ENCODE results near the gene EEF1E1.

The EEF1E1 gene

GRCh38 chr6:8030920-8031319, 71.4 kb downstream of the EEF1E1 start:
- Histone ChIP-seq H2BK120ac (ENCODE audit: insufficient read depth, low read length, poor library complexity) (no peak overlapping the region), H3K27ac (ENCODE audit: low read depth, low read length) (no peak overlapping the region), H2AK5ac (ENCODE audit: low read length) (no peak overlapping the region), H3K36me3 (ENCODE audit: control insufficient read depth in 1 of 2, insufficient read depth in 2 of 2, low read length in 2 of 2) (no peaks in the 10 kb centered on the region), H4K8ac (ENCODE audit: low read depth, low read length) (no peak overlapping the region), H3K4me2 (ENCODE audit: low read length) (no peak overlapping the region), H3K27me3 (ENCODE audit: insufficient read depth, low read length) (no peaks in the 10 kb centered on the region), H2BK5ac (ENCODE audit: low read depth, low read length, poor library complexity) (no peak overlapping the region), H3K23ac (ENCODE audit: low read length) (no peak overlapping the region), H3K4me1 (ENCODE audit: control insufficient read depth in 1 of 2, insufficient read depth in 2 of 2, low read length in 2 of 2) (no peaks in the 10 kb centered on the region), H3K79me2 (ENCODE audit: control insufficient read depth, insufficient read depth, low read length, poor library complexity) (no peaks in the 10 kb centered on the region), H4K91ac (ENCODE audit: low read depth, low read length) (no peak overlapping the region), H3K4me3 (ENCODE audit: low read depth, low read length) (no peak overlapping the region), H3K14ac (ENCODE audit: low read length) (no peak overlapping the region), H3K9me3 (ENCODE audit: insufficient read depth, low read depth, low read length) (no peaks in the 10 kb centered on the region), H3K18ac (ENCODE audit: low read length) (no peak overlapping the region), H3K79me1 (ENCODE audit: low read length) (no peaks in the 10 kb centered on the region), H3K9ac (ENCODE audit: low read length) (no peak overlapping the region), H2BK12ac (ENCODE audit: low read length) (no peak overlapping the region), H4K12ac (ENCODE audit: low read depth, low read length) (no peak overlapping the region), H3K4ac (ENCODE audit: low read depth, low read length) (no peak overlapping the region), H2AFZ (ENCODE audit: insufficient read depth, low read length, poor library complexity) (no peak overlapping the region)
- no CpG with 5 or more reads among the region's 5 CpGs for WGBS (ENCODE audit: extremely low coverage, insufficient coverage, insufficient read length)
- DNase-seq: no peak
